ACC112 (cell line): ENCODE measurements around the gene TMEM86A.

Source experiments
- H2AFZ ChIP-seq: fragments of 200-600 bp; sonication (generic); one replicate; pipeline ENCODE4 v1.6.0; 2017; ENCODE audit warnings: antibody characterized with exemption, low read length; ENCODE audit not compliant: unreplicated experiment
- H3K27ac ChIP-seq: fragments of 200-600 bp; sonication (generic); 2 replicates; pipeline ENCODE4 v1.5.1; 2014; ENCODE audit warnings: low read depth, mild to moderate bottlenecking, antibody characterized with exemption, low read length, moderate library complexity
- H3K27me3 ChIP-seq: fragments of 200-600 bp; sonication (generic); 2 replicates; pipeline ENCODE4 v1.6.1; 2014; ENCODE audit warnings: mild to moderate bottlenecking, antibody characterized with exemption, low read length, moderate library complexity, mixed read lengths; ENCODE audit not compliant: insufficient read depth
- H3K36me3 ChIP-seq: fragments of 200-600 bp; sonication (generic); 2 replicates; pipeline ENCODE4 v1.6.1; 2016; ENCODE audit warnings: mild to moderate bottlenecking, antibody characterized with exemption, low read length, moderate library complexity, mixed read lengths; ENCODE audit not compliant: insufficient read depth
- H3K4me1 ChIP-seq: fragments of 200-600 bp; sonication (generic); one replicate; pipeline ENCODE4 v1.6.1; 2016; ENCODE audit warnings: low read length, mixed read lengths; ENCODE audit not compliant: insufficient read depth, unreplicated experiment, control insufficient read depth
- H3K4me3 ChIP-seq: fragments of 200-600 bp; sonication (generic); 2 replicates; pipeline ENCODE4 v1.5.1; 2014; ENCODE audit warnings: mild to moderate bottlenecking, low read depth, low read length
- H3K79me2 ChIP-seq: fragments of 200-600 bp; sonication (generic); one replicate; pipeline ENCODE4 v1.6.0; 2016; ENCODE audit warnings: low read length; ENCODE audit not compliant: control insufficient read depth, unreplicated experiment, insufficient read depth

Gene TMEM86A

GRCh38 chr11:18700375-18700774 is 1.8 kb downstream of the TMEM86A start:
- Histone ChIP-seq H3K4me1 (peaks cover 20% of the 10 kb centered on the region), H3K27me3 (peaks cover 29% of the 10 kb centered on the region), H3K27ac (no peak overlapping the region), H3K4me3 (no peak overlapping the region), H2AFZ (no peak overlapping the region), H3K36me3 (no peaks in the 10 kb centered on the region), H3K79me2 (no peaks in the 10 kb centered on the region)

- Histone ChIP-seq H3K36me3 (no peaks in the 10 kb centered on the region), H2AFZ (no peak overlapping the region), H3K27me3 (peaks cover 34% of the 10 kb centered on the region), H3K27ac (no peak overlapping the region), H3K4me3 (no peak overlapping the region), H3K79me2 (no peaks in the 10 kb centered on the region), H3K4me1 (peaks cover 20% of the 10 kb centered on the region)
Measured at GRCh38 chr11:18700872-18701271, 2.3 kb downstream of the TMEM86A start.

GRCh38 chr11:18701614-18702216 is 3.1 kb downstream of the TMEM86A start:
- H3K36me3 ChIP-seq: no peaks in the 10 kb centered on the region
- H3K27ac ChIP-seq: no peak overlapping the region
- H3K4me1 ChIP-seq: peaks cover 20% of the 10 kb centered on the region
- H3K27me3 ChIP-seq: peaks cover 41% of the 10 kb centered on the region
- no peak overlapping the region for H3K4me3 ChIP-seq
- no peaks in the 10 kb centered on the region for H3K79me2 ChIP-seq
- no peak overlapping the region for H2AFZ ChIP-seq

GRCh38 chr11:18703001-18703763 is 4.6 kb downstream of the TMEM86A start:
- peaks cover 56% of the 10 kb centered on the region for H3K27me3 ChIP-seq
- H3K36me3 ChIP-seq: no peaks in the 10 kb centered on the region
- H2AFZ ChIP-seq: no peak overlapping the region
- H3K4me1 ChIP-seq: peaks cover 8% of the 10 kb centered on the region
- no peaks in the 10 kb centered on the region for H3K79me2 ChIP-seq
- no peak overlapping the region for H3K27ac ChIP-seq
- no peak overlapping the region for H3K4me3 ChIP-seq

GRCh38 chr11:18704045-18704645 is 5.6 kb downstream of the TMEM86A start:
- Histone ChIP-seq H3K36me3 (no peaks in the 10 kb centered on the region), H3K4me3 (no peak overlapping the region), H3K79me2 (no peaks in the 10 kb centered on the region), H3K27ac (no peak overlapping the region), H3K4me1 (peaks cover 7% of the 10 kb centered on the region), H3K27me3 (peaks cover 66% of the 10 kb centered on the region), H2AFZ (no peak overlapping the region)

GRCh38 chr11:18704698-18705097 is 6.1 kb downstream of the TMEM86A start:
- H3K79me2 ChIP-seq: no peaks in the 10 kb centered on the region
- H3K27me3 ChIP-seq: peaks cover 67% of the 10 kb centered on the region
- H3K36me3 ChIP-seq: no peaks in the 10 kb centered on the region
- no peak overlapping the region for H3K4me3 ChIP-seq
- H3K4me1 ChIP-seq: peaks cover 2% of the 10 kb centered on the region
- no peak overlapping the region for H2AFZ ChIP-seq
- no peak overlapping the region for H3K27ac ChIP-seq

- H3K36me3 ChIP-seq: no peaks in the 10 kb centered on the region
- H2AFZ ChIP-seq: peak overlapping the region; percentile 77
- H3K4me3 ChIP-seq: peak overlapping the region; percentile 74
Measured at GRCh38 chr11:18705651-18706281, 7.2 kb downstream of the TMEM86A start.

GRCh38 chr11:18706330-18707243 is 8.0 kb downstream of the TMEM86A start:
- Histone ChIP-seq H3K36me3 (no peaks in the 10 kb centered on the region), H3K4me3 (peak overlapping the region; percentile 55), H3K27me3 (peaks cover 80% of the 10 kb centered on the region), H3K79me2 (no peaks in the 10 kb centered on the region), H3K4me1 (no peaks in the 10 kb centered on the region), H2AFZ (peak overlapping the region; percentile 77), H3K27ac (no peak overlapping the region)

More at GRCh38 chr11:18705651-18706281, 7.2 kb downstream of the TMEM86A start:
- Histone ChIP-seq H3K27ac (no peak overlapping the region), H3K27me3 (peaks cover 74% of the 10 kb centered on the region), H3K79me2 (no peaks in the 10 kb centered on the region), H3K4me1 (no peaks in the 10 kb centered on the region)

GRCh38 chr11:18707811-18708340 is 9.3 kb downstream of the TMEM86A start:
- peaks cover 85% of the 10 kb centered on the region for H3K27me3 ChIP-seq
- no peaks in the 10 kb centered on the region for H3K4me1 ChIP-seq
- no peak overlapping the region for H3K27ac ChIP-seq
- H3K79me2 ChIP-seq: no peaks in the 10 kb centered on the region
- no peak overlapping the region for H2AFZ ChIP-seq
- H3K4me3 ChIP-seq: no peak overlapping the region
- H3K36me3 ChIP-seq: no peaks in the 10 kb centered on the region

GRCh38 chr11:18709414-18709813 is 10.8 kb downstream of the TMEM86A start:
- no peak overlapping the region for H2AFZ ChIP-seq
- H3K27ac ChIP-seq: no peak overlapping the region
- no peaks in the 10 kb centered on the region for H3K79me2 ChIP-seq
- no peaks in the 10 kb centered on the region for H3K4me1 ChIP-seq
- H3K27me3 ChIP-seq: peaks cover 81% of the 10 kb centered on the region
- no peaks in the 10 kb centered on the region for H3K36me3 ChIP-seq
- H3K4me3 ChIP-seq: no peak overlapping the region
